ENCODE measurements around the gene SLC44A1.

SLC44A1 gene

GRCh38 chr9:105389796-105390195, 145.3 kb downstream of the SLC44A1 start:
- no peak overlapping the region for H4K91ac ChIP-seq (ENCODE audit: low read length)
- no peak overlapping the region for H3K9ac ChIP-seq (ENCODE audit: low read length)
- no peak overlapping the region for H3K18ac ChIP-seq (ENCODE audit: low read depth in 1 of 2, low read length in 2 of 2)
- H2AK5ac ChIP-seq (ENCODE audit: low read length, severe bottlenecking), result no peak overlapping the region
- H2AFZ ChIP-seq (ENCODE audit: low read depth, low read length), result no peak overlapping the region
- H3K27ac ChIP-seq (ENCODE audit: low read length, poor library complexity, severe bottlenecking), result no peak overlapping the region
- H3K4me1 ChIP-seq (ENCODE audit: control insufficient read depth, insufficient read depth, low read depth, low read length), result no peaks in the 10 kb centered on the region
- no peak overlapping the region for H2BK12ac ChIP-seq (ENCODE audit: low read length in 2 of 2)
- no peak overlapping the region for H4K8ac ChIP-seq (ENCODE audit: low read length)
- no peak overlapping the region for H3K4me3 ChIP-seq (ENCODE audit: insufficient read depth in 1 of 2, low read depth in 1 of 2, low read length in 2 of 2)
- no peak for DNase-seq
- no peak overlapping the region for H2BK120ac ChIP-seq (ENCODE audit: low read depth, low read length)
- no peaks in the 10 kb centered on the region for H3K27me3 ChIP-seq (ENCODE audit: control insufficient read depth in 1 of 2, insufficient read depth in 1 of 2, low read length in 2 of 2)
- H3K36me3 ChIP-seq (ENCODE audit: control insufficient read depth in 1 of 2, insufficient read depth in 2 of 2, low read depth in 1 of 2, low read length in 2 of 2), result peaks cover 0 to 56% of the 10 kb centered on the region in 2 experiments
- no peak overlapping the region for H3K4ac ChIP-seq (ENCODE audit: low read depth in 1 of 2, low read length in 2 of 2)
- no peak overlapping the region for H2BK15ac ChIP-seq (ENCODE audit: low read depth, poor library complexity, severe bottlenecking)
- H3K79me1 ChIP-seq (replicated peaks; ENCODE audit: low read length, poor library complexity, severe bottlenecking), result no peaks in the 10 kb centered on the region
- H3K9me3 ChIP-seq (ENCODE audit: control insufficient read depth, low read length), result no peaks in the 10 kb centered on the region
- no peak overlapping the region for H2BK5ac ChIP-seq (ENCODE audit: low read depth, low read length, poor library complexity, severe bottlenecking)
- H3K14ac ChIP-seq (ENCODE audit: low read length in 2 of 2), result no peak overlapping the region
- H3K23ac ChIP-seq (ENCODE audit: low read length in 2 of 2), result no peak overlapping the region
- WGBS, result 94% methylated on average over 6 of the region's 6 CpGs
- H3K4me2 ChIP-seq (ENCODE audit: low read length, poor library complexity, severe bottlenecking), result no peak overlapping the region

- Histone ChIP-seq H3K27me3 (ENCODE audit: control insufficient read depth in 1 of 2, insufficient read depth in 1 of 2, low read length in 2 of 2) (no peaks in the 10 kb centered on the region), H3K14ac (ENCODE audit: low read length in 2 of 2) (no peak overlapping the region), H2BK120ac (ENCODE audit: low read depth, low read length) (no peak overlapping the region), H4K91ac (ENCODE audit: low read length) (no peak overlapping the region), H3K4me2 (ENCODE audit: low read length, poor library complexity, severe bottlenecking) (no peak overlapping the region), H3K4me3 (ENCODE audit: insufficient read depth in 1 of 2, low read depth in 1 of 2, low read length in 2 of 2) (no peak overlapping the region), H2BK12ac (ENCODE audit: low read length in 2 of 2) (no peak overlapping the region), H3K36me3 (ENCODE audit: control insufficient read depth in 1 of 2, insufficient read depth in 2 of 2, low read depth in 1 of 2, low read length in 2 of 2) (peaks cover 0 to 48% of the 10 kb centered on the region in 2 experiments), H2AFZ (ENCODE audit: low read depth, low read length) (no peak overlapping the region), H2AK5ac (ENCODE audit: low read length, severe bottlenecking) (no peak overlapping the region), H3K4ac (ENCODE audit: low read depth in 1 of 2, low read length in 2 of 2) (no peak overlapping the region), H3K18ac (ENCODE audit: low read depth in 1 of 2, low read length in 2 of 2) (no peak overlapping the region), H3K23ac (ENCODE audit: low read length in 2 of 2) (no peak overlapping the region), H3K4me1 (ENCODE audit: control insufficient read depth, insufficient read depth, low read depth, low read length) (no peaks in the 10 kb centered on the region), H2BK15ac (ENCODE audit: low read depth, poor library complexity, severe bottlenecking) (no peak overlapping the region), H4K8ac (ENCODE audit: low read length) (no peak overlapping the region), H2BK5ac (ENCODE audit: low read depth, low read length, poor library complexity, severe bottlenecking) (no peak overlapping the region), H3K79me1 (replicated peaks; ENCODE audit: low read length, poor library complexity, severe bottlenecking) (no peaks in the 10 kb centered on the region), H3K27ac (ENCODE audit: low read length, poor library complexity, severe bottlenecking) (no peak overlapping the region), H3K9ac (ENCODE audit: low read length) (no peak overlapping the region), H3K9me3 (ENCODE audit: control insufficient read depth, low read length) (no peaks in the 10 kb centered on the region)
- no peak for DNase-seq
- WGBS, result 100% methylated on average over 1 of the region's 3 CpGs
These were observed 146.4 kb downstream of the SLC44A1 start for GRCh38 chr9:105390871-105391270.

GRCh38 chr9:105391288-105391687, 146.8 kb downstream of the SLC44A1 start:
- no peak overlapping the region for H4K91ac ChIP-seq (ENCODE audit: low read length)
- H4K8ac ChIP-seq (ENCODE audit: low read length), result no peak overlapping the region
- peaks cover 0 to 45% of the 10 kb centered on the region in 2 experiments for H3K36me3 ChIP-seq (ENCODE audit: control insufficient read depth in 1 of 2, insufficient read depth in 2 of 2, low read depth in 1 of 2, low read length in 2 of 2)
- H2AK5ac ChIP-seq (ENCODE audit: low read length, severe bottlenecking), result no peak overlapping the region
- no peak overlapping the region for H3K27ac ChIP-seq (ENCODE audit: low read length, poor library complexity, severe bottlenecking)
- no CpG with 5 or more reads among the region's 1 CpG for WGBS
- H3K23ac ChIP-seq (ENCODE audit: low read length in 2 of 2), result no peak overlapping the region
- H2BK5ac ChIP-seq (ENCODE audit: low read depth, low read length, poor library complexity, severe bottlenecking), result no peak overlapping the region
- H3K14ac ChIP-seq (ENCODE audit: low read length in 2 of 2), result no peak overlapping the region
- H3K9me3 ChIP-seq (ENCODE audit: control insufficient read depth, low read length), result no peaks in the 10 kb centered on the region
- H3K79me1 ChIP-seq (replicated peaks; ENCODE audit: low read length, poor library complexity, severe bottlenecking), result no peaks in the 10 kb centered on the region
- H3K4me3 ChIP-seq (ENCODE audit: insufficient read depth in 1 of 2, low read depth in 1 of 2, low read length in 2 of 2), result no peak overlapping the region
- no peaks in the 10 kb centered on the region for H3K4me1 ChIP-seq (ENCODE audit: control insufficient read depth, insufficient read depth, low read depth, low read length)
- no peak overlapping the region for H2BK12ac ChIP-seq (ENCODE audit: low read length in 2 of 2)
- no peak overlapping the region for H3K18ac ChIP-seq (ENCODE audit: low read depth in 1 of 2, low read length in 2 of 2)
- no peak overlapping the region for H2AFZ ChIP-seq (ENCODE audit: low read depth, low read length)
- no peak overlapping the region for H2BK120ac ChIP-seq (ENCODE audit: low read depth, low read length)
- H3K27me3 ChIP-seq (ENCODE audit: control insufficient read depth in 1 of 2, insufficient read depth in 1 of 2, low read length in 2 of 2), result no peaks in the 10 kb centered on the region
- no peak overlapping the region for H3K9ac ChIP-seq (ENCODE audit: low read length)
- no peak overlapping the region for H3K4ac ChIP-seq (ENCODE audit: low read depth in 1 of 2, low read length in 2 of 2)
- no peak overlapping the region for H3K4me2 ChIP-seq (ENCODE audit: low read length, poor library complexity, severe bottlenecking)
- no peak overlapping the region for H2BK15ac ChIP-seq (ENCODE audit: low read depth, poor library complexity, severe bottlenecking)
- DNase-seq, result no peak

GRCh38 chr9:105392531-105392930, 148.1 kb downstream of the SLC44A1 start:
- H3K36me3 ChIP-seq (ENCODE audit: control insufficient read depth in 1 of 2, insufficient read depth in 2 of 2, low read depth in 1 of 2, low read length in 2 of 2), result peaks cover 0 to 40% of the 10 kb centered on the region in 2 experiments
- no peak overlapping the region for H3K4me2 ChIP-seq (ENCODE audit: low read length, poor library complexity, severe bottlenecking)
- no peak overlapping the region for H3K18ac ChIP-seq (ENCODE audit: low read depth in 1 of 2, low read length in 2 of 2)
- H3K14ac ChIP-seq (ENCODE audit: low read length in 2 of 2), result no peak overlapping the region
- H2AK5ac ChIP-seq (ENCODE audit: low read length, severe bottlenecking), result no peak overlapping the region
- H3K4ac ChIP-seq (ENCODE audit: low read depth in 1 of 2, low read length in 2 of 2), result no peak overlapping the region
- H3K27ac ChIP-seq (ENCODE audit: low read length, poor library complexity, severe bottlenecking), result no peak overlapping the region
- no peak overlapping the region for H4K91ac ChIP-seq (ENCODE audit: low read length)
- H4K8ac ChIP-seq (ENCODE audit: low read length), result no peak overlapping the region
- H3K23ac ChIP-seq (ENCODE audit: low read length in 2 of 2), result no peak overlapping the region
- no peaks in the 10 kb centered on the region for H3K79me1 ChIP-seq (replicated peaks; ENCODE audit: low read length, poor library complexity, severe bottlenecking)
- no peaks in the 10 kb centered on the region for H3K27me3 ChIP-seq (ENCODE audit: control insufficient read depth in 1 of 2, insufficient read depth in 1 of 2, low read length in 2 of 2)
- H2AFZ ChIP-seq (ENCODE audit: low read depth, low read length), result no peak overlapping the region
- DNase-seq, result no peak
- no peaks in the 10 kb centered on the region for H3K9me3 ChIP-seq (ENCODE audit: control insufficient read depth, low read length)
- H2BK15ac ChIP-seq (ENCODE audit: low read depth, poor library complexity, severe bottlenecking), result no peak overlapping the region
- H2BK120ac ChIP-seq (ENCODE audit: low read depth, low read length), result no peak overlapping the region
- no peaks in the 10 kb centered on the region for H3K4me1 ChIP-seq (ENCODE audit: control insufficient read depth, insufficient read depth, low read depth, low read length)
- WGBS, result 100% methylated on average over 1 of the region's 1 CpG
- no peak overlapping the region for H2BK5ac ChIP-seq (ENCODE audit: low read depth, low read length, poor library complexity, severe bottlenecking)
- no peak overlapping the region for H3K4me3 ChIP-seq (ENCODE audit: insufficient read depth in 1 of 2, low read depth in 1 of 2, low read length in 2 of 2)
- H2BK12ac ChIP-seq (ENCODE audit: low read length in 2 of 2), result no peak overlapping the region
- H3K9ac ChIP-seq (ENCODE audit: low read length), result no peak overlapping the region

All from mesenchymal stem cell (in vitro differentiated cells and primary cell).